ENCODE data around the gene WSCD2. TPM values are rescaled to one million over a fixed set of nuclear protein-coding genes. Genes with fewer than 3 reads are reported as not detected.

Gene WSCD2
- total RNA-seq, 1 donor from 2014 or later: 1.4 TPM

GRCh38 chr12:108110844-108111243 lies 18.2 kb upstream of the WSCD2 start:
- DNase-seq: no peak
- no peak overlapping the region for H3K27ac Mint-ChIP-seq (ENCODE audit: unreplicated experiment)
- no peak for TF ChIP-seq CTCF (IDR thresholded peaks at IDR 0.05; ENCODE audit: partially characterized antibody, unreplicated experiment)
- H3K4me1 Mint-ChIP-seq (ENCODE audit: low read depth, unreplicated experiment): peaks cover 8% of the 10 kb centered on the region
- peaks cover 2% of the 10 kb centered on the region for H3K9me3 Mint-ChIP-seq (ENCODE audit: unreplicated experiment)
- H3K27me3 Mint-ChIP-seq (ENCODE audit: unreplicated experiment): peaks cover 2% of the 10 kb centered on the region
- H3K4me3 Mint-ChIP-seq (ENCODE audit: unreplicated experiment): no peak overlapping the region
- no peaks in the 10 kb centered on the region for H3K36me3 Mint-ChIP-seq (ENCODE audit: unreplicated experiment)

DNA sequence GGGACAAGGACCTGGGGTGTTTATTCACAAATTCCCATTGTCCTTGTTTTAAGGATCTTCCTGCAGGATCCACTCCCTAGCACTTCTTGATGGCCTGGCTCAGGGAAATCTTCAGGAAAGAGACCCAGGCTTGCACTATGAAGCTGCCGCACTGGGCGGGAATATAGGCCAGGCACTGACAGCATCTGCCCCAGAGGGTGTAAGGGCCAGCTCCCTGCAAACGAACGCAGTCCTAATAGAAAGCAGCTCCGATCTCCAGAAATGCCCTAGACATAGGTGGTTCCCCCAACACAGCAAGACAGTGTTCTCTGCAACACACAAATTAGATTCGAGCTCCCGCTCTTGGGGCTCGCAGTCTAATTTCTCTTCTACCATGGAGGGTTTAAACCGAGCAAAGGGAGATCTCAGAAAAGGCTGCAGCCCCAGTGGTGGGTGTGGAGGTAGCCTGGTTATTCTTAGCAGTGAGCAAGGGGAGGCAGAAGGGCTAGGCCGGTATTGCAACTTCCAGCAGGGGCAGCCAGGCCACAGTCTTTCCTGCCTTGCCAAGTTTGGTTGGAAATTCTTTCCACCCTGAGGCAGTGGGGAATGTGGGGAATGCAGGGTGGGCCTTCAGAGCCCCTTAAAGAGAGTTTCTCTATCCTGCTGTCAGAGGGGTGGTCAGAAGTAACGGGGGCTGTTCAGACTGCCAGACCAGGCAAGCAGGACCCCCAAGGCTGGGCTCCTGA lies 16.1 kb upstream of the WSCD2 start:
- Mint-ChIP-seq H3K27ac (ENCODE audit: unreplicated experiment) (no peak overlapping the region), H3K36me3 (ENCODE audit: unreplicated experiment) (no peaks in the 10 kb centered on the region), H3K4me3 (ENCODE audit: unreplicated experiment) (no peak overlapping the region), H3K9me3 (ENCODE audit: unreplicated experiment) (peaks cover 2% of the 10 kb centered on the region), H3K4me1 (ENCODE audit: low read depth, unreplicated experiment) (peaks cover 7% of the 10 kb centered on the region), H3K27me3 (ENCODE audit: unreplicated experiment) (peaks cover 2% of the 10 kb centered on the region)
- TF ChIP-seq CTCF (IDR thresholded peaks at IDR 0.05; ENCODE audit: partially characterized antibody, unreplicated experiment): no peak
- no peak for DNase-seq

DNA sequence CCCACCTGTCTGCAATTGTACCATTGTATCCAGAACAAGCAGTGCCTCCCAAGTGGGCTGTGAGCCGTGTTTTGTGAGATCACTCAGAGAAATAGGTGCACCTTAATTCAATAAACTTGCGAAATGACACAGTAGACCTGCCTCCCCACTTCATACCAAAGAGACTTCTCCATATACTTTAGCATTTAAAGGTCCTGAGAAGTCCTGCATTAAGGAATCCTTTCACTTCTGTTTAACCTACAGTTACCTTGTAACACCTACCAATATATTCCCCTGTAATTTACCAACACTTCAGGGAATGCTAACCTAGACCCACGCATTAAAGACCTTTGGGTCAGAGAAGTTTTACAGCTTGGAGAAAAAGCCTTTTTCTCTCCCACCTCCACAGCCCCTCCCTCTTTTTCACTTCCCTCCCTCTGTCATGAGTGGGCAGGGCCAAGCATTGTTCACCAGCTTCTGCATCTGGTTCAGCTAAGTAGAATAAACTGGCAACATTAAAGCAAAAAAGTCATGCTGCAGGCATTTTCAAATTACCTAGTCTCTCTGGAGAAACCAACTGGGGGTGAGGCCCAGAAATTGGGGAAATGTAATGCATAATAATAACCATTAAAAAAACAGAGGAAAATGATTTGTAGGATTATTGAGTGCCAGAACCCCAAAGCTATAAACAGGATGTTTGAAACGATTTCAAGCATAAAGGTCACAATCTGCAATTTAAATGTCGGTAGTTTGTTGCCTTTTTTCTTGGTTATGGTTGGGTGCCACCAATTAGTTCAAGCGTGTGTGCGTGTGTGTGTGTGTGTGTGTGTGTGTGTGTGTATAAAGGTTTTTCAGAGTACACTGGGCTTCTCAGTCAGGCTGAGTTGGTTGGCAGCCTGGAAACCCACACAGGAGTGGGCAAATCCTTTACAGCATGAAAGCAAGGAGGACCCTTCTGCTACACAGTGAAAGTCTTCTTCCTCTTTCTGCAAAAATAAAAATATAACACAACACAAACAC lies 13.7 kb upstream of the WSCD2 start:
- H3K36me3 Mint-ChIP-seq (ENCODE audit: unreplicated experiment): peaks cover 2% of the 10 kb centered on the region
- H3K27me3 Mint-ChIP-seq (ENCODE audit: unreplicated experiment): peaks cover 2% of the 10 kb centered on the region
- no peaks in the 10 kb centered on the region for H3K4me1 Mint-ChIP-seq (ENCODE audit: low read depth, unreplicated experiment)

DNA sequence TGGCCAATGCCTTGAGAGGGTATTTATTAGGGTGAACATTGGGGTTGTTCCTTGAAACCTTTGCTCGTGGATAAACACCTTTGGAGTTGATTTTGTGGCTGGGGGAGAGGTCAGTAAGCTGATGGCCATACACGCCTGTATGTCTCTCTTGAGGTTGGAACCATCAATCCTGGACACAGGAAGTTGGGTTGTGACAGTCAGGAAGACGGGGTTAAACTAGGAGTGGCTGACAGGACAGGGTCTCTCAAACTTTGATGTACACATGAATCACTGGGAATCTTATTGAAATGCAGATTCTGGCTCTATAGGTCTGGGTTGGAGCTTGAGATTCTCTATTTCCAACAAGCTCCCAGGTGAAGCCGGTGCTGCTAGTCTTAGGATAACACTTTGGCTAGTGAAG lies 12.8 kb upstream of the WSCD2 start:
- Mint-ChIP-seq H3K4me1 (ENCODE audit: low read depth, unreplicated experiment) (peaks cover 7% of the 10 kb centered on the region), H3K4me3 (ENCODE audit: unreplicated experiment) (no peak overlapping the region), H3K9me3 (ENCODE audit: unreplicated experiment) (no peaks in the 10 kb centered on the region), H3K27me3 (ENCODE audit: unreplicated experiment) (peaks cover 2% of the 10 kb centered on the region), H3K27ac (ENCODE audit: unreplicated experiment) (no peak overlapping the region), H3K36me3 (ENCODE audit: unreplicated experiment) (peaks cover 4% of the 10 kb centered on the region)
- no peak for TF ChIP-seq CTCF (IDR thresholded peaks at IDR 0.05; ENCODE audit: partially characterized antibody, unreplicated experiment)
- DNase-seq: no peak

More for the DNA sequence above, 13.7 kb upstream of the WSCD2 start:
- DNase-seq: no peak
- no peak overlapping the region for H3K4me3 Mint-ChIP-seq (ENCODE audit: unreplicated experiment)
- no peak overlapping the region for H3K27ac Mint-ChIP-seq (ENCODE audit: unreplicated experiment)
- no peaks in the 10 kb centered on the region for H3K9me3 Mint-ChIP-seq (ENCODE audit: unreplicated experiment)
- TF ChIP-seq CTCF (IDR thresholded peaks at IDR 0.05; ENCODE audit: partially characterized antibody, unreplicated experiment): no peak
